ENCODE measurements around the gene SBF2.
A peak's percentile ranks its signal among the peaks of the same experiment; 100 is the strongest.
"Not testable (repeated sequence)": the region's sequence is repeated elsewhere in the genome, so short reads cannot be mapped to it uniquely, and the experiment has no call there.

SBF2 gene

DNA sequence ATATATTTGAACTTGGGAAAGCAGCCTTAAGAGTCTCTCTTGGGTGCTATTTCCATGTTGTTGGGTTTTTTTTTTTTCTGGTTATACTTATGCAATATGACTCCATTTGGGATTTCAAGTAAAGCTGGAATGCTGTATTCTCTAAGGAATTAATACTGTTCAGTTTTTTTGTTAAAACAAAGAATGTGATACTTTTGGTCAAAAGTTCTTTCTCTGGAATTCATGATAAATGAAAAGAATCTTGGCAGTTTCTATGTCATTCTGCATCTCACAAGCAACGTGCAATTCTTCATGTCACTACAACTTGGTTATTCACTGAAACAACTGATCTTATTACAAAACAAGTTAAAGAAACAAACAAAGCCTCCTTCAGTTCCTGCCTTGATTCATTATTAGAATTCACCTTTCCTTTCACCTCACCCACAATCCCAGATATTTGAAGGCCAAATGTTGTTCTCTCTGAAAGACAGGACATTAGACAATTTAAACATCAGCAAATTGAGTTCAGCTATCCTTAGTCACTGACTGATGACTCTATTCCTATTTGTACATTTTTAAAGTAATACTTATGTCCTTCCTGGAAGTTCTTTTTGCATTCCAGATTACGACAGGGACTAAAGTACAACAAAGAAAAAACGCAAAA lies 176.2 kb downstream of the SBF2 start:
- no peak for DNase-seq (ENCODE audit: low read depth, low spot score)

DNA sequence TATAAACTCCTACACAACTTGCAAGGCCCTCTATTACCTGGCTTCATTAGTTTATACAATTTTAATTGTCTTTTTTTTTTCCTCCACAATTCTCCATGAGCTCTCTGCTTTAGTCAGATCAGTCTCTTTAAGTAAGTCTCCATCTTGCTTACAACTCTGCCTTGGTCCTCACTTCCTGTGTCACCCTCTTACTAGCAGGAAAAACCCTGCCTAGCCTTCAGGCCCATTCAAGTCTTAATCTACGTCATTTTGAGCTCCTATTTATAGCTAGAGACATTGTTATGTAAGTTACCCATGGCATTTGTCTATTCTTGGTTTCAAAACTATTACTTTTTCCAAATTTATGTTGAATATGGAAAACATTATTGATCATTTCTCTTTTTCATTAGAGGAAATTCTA lies 177.4 kb downstream of the SBF2 start:
- DNase-seq (ENCODE audit: low read depth, low spot score), result no peak

DNA sequence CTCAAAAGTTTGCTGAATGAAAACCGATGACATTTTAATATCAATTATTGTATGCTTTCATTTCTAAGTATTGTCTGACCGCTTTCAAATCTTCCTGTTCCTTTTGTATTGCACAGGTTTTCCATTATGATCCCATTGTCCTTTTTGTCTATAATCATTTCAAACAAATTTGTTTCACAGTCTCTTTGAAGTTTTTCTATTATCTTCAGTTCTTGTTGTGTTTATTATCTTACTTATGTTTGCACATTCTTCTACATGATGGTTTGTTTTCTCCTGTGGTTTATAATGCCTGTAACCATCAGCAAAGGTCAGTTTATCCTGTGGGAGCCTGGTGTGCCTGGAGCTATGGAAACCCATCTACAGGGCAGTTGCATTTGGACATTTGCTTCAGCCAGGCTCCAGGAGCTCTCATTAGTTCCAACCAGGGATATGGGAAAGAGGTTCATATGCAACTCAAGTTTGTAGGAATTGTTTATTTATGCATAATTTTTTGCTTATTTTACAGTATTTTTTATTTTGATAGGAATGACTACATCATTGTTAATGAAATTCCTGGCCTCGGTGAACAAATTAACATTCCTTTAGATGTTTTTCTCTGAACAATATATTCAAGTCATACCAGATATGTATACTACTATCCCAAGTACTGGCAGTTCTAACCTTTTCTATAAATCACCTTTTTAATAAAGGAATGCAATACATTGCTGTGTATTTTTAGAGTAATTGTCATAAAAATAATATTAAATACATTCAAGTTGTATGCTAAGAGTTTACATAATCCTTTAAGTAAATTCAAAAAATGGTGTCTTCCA lies 179.2 kb downstream of the SBF2 start:
- DNase-seq (ENCODE audit: low read depth, low spot score), result no peak

DNA sequence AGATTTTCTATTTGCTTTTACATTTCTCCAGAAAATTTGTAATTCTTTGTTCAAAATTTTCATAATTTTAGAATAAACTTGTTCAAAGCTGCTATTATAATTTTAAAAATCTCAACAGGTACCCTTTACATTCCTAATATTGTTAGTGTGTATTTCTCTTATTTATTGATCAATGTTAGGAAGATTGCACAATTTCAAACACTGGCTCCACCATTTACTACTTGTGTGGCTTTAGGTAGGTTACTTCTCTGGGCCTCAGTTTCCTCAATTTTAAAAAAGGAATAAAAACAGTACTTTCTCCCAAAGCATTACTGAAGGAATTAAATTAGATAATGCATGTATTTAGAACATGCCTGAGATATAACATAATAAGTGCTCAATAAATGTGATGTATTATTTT lies 180.2 kb downstream of the SBF2 start:
- DNase-seq (ENCODE audit: low read depth, low spot score), result no peak

DNA sequence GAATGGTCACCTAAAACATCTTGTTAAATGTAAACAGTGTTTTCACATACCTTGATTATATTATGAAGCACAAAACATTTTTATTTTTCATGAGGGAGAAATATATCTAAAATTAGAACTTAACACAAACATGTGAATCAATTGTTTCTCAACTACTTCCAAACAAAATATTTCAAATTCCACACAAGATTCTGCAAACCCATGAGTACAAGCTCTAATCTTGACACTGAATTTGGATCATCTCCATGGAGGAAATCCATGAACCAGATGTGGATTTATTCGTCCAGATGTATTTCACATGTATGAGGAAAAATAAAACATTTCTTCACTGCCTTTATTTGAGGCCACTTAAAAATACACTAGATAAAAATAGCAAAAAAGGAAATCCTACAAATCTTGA lies 184.2 kb downstream of the SBF2 start:
- DNase-seq (ENCODE audit: low read depth, low spot score), result no peak

DNA sequence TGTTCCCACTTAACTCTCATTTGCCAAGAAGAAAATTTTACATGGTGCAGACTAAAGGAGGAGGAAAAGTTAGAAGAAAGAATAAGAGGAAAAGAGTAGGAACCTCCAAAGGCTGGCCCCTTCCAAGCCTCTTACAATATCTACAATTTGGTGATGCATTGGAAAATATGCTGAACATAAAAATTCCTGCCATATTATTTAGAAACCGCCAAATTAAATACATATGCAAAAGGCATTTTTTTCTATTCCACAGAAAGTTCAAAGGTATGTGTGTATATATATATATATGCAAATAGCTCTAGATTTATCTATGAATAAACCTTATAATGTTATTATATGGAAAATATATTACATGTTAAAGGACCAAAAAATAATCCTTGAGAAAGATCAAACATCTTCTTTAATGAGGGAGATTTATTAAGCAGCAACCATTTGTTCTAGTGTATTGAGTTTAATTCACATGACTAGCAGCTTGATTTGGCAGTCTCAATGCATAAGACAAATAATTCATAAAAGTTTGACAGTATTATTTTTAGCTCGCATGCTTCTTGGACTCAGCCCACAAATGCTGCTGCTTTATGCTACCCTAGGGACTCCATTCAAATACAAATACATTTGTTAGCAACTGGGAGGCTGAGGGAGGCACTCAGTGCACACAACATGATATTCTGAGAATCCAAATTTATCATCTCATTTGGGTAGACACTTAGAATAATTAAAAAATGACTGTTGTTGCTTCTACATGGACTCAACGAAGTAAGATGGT lies 184.9 kb downstream of the SBF2 start:
- DNase-seq (ENCODE audit: low read depth, low spot score), result no peak

DNA sequence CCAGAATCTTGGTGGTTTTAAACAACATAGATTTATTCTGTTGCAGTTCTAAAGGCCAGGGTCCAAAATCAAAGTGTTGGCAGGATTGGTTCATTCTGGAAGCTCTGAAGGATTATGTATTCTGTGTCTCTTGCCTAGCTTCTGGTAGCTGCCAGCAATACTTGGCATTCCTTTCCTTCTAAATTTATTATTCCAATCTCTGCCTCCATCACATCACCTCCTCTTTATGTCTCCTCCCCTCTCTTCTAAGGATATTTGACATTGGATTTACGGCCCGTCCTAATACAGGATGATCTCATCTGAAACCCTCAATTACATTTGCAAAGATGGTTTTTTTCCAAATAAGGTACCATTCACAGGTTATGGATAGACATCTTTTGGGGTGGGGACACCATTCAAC lies 186.5 kb downstream of the SBF2 start:
- no peak for DNase-seq (ENCODE audit: low read depth, low spot score)

DNA sequence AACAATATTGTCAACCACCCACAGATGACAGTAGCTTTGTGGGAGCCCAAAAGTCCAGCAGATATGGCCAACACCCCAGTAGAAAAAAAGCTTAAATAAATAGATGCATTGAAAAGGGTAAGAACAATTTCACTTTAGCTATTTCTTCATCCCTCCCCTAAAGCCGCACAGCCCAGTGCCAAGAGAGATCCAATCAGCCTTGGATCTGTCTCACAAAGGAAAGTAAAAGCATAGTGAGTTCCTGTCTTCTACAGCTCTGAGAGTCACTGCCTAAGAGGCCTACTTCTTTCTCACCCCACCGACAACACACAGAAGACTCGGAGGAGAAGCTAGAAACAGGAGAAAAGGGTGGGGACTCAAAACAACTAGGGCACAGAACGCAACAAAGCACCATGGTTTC lies 196.4 kb downstream of the SBF2 start:
- DNase-seq (ENCODE audit: low read depth, low spot score), result no peak

DNA sequence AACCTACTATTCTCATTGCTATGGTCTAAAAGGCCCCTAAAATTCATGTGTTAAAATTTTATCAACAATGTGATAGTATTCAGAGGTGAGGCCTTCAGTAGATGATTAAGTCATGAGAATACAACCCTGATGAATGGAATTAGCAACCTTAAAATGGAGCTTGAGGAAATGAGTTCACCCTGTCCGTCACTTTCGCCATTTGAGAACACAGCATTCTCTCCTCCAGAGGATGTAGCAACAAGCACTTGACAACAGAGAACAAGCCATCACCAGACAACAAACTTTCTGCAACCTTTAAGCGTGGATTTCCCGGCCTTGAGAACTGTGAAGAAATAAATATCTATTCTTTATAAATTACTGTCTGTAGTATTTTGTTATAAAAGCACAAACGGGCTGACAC lies 197.0 kb downstream of the SBF2 start:
- no peak for DNase-seq (ENCODE audit: low read depth, low spot score)

DNA sequence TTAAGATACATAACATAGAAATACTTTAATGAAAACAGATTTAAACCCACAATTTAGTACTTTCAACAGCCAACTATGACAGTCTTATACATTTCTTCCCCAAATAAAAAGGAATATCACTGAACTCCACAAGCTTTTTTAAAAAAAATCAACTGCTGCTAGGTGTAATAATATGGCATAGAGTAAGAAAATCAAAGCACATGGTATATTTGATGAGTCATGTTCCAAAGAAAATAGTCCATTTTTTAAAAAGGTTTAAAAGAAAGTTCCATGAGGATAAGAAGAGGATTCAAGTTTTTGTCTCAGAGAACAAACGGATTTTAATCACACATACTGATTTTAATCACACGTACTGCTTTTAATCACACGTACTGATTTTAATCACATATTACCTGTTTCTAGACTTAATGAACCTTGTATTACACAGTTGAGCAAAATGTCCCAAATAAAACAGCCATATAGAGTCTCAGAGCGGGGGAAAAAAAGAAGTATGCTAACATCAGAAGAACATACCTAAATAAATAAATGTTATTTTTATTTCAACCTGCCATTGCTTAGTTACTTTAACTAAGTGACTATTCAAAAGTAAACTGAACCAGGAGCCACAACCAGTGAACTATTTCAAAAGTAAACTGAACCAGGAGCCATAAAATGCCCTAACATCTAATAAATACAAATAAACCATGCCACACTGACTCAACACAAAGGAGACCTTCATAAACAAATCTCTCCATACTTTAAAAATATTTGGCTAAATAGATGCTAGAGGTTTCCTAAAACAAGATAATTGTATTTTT lies 198.4 kb downstream of the SBF2 start:
- DNase-seq (ENCODE audit: low read depth, low spot score), result no peak

DNA sequence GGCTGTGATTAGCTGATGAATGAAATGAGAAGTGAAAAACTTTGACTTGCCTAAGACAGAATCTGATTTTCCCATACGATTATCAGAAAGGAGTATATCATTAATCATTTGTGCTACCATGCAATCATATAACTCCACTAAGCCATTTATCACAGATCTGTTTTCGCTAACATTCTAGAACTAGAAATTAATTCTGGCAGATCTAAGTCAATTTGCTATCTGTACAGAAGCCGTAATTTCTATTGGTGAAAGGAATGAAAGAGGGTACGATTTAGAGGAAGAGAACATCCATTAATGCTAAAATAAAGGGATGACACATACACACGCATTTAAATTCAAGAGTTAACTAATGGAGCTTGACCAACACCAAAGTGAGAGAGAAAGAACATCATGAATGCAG lies 201.6 kb downstream of the SBF2 start:
- DNase-seq (ENCODE audit: low read depth, low spot score), result no peak

DNA sequence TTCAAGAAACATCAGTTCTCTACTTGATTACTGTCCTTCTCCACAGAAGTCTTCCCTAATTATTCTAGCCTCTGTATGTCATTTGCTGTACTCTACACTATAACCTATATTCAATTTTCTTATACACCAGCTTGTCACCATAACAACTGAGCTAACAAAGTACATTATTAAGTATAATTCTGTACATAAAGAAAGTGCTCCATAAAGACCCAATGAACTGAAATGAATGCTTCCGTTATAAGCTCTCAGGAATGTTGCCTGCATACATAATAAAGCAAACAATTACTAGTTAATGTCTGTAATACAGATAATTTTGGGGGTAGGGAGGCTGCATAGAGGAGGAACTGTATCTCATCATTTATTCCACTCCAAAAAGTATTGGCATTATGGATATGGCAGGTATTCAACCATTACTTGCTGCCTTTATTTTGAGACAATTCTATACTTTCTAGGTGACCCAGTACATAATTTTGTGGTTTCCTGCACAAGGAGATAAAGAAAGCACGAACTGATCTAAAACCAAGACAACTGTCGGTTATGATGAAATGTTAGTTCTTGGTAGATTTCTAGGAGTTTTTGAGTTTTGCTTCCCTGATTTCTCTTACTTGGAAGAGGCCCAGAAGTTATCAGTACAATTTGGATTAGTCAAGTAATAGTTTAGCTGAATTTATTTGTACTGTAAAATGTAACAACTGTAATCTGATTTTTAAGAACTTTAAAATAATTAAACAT lies 202.5 kb downstream of the SBF2 start:
- DNase-seq (ENCODE audit: low read depth, low spot score), result no peak

DNA sequence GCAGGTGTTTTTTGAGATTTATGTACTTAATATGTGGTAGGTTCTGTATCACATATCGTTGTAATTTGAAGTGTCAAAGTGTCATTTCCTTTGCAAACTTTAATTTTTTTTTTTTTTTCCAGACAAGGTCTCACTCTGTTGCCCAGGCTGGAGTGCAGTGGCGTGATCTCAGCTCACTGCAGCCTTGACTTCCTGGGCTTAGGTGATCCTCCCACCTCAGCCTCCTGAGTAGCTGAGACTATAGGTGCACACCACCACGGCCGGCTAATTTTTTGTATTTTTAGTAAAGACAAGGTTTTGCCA lies 206.1 kb downstream of the SBF2 start:
- DNase-seq (ENCODE audit: low read depth, low spot score), result not testable (repeated sequence)

DNA sequence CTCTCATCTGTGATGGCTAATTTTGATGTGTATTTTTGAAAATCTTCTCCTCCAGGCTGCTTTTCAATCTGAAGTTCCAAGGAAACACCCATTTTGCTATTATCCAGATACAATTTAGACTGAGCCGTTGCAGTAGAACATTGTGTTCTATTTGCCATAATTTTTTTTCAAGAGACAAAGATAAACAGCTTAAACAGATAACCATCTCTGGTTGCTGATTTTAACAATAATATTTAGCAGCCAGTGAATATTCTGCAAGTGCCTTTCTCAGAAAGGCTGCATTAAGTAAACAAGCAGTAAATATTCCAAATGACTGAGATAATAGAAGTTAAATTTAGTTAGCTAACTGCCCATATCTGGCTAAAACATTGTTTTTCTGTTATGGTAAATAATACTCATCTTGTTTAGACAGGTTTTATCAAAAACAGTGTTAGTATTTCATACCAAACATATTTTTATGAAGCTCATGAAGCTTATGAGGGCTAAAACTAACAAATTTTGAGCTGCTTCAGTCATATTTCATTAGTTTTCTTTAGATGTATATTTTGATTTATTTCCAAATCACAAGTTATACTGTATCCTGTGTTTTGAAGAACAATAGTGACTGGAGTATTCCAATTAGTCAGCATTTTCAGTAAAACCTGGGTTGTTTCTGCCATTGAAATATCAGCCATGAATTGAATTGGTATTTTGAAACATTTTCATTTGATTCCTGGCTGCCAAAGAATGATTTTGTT lies 206.7 kb downstream of the SBF2 start:
- no peak for DNase-seq (ENCODE audit: low read depth, low spot score)

DNA sequence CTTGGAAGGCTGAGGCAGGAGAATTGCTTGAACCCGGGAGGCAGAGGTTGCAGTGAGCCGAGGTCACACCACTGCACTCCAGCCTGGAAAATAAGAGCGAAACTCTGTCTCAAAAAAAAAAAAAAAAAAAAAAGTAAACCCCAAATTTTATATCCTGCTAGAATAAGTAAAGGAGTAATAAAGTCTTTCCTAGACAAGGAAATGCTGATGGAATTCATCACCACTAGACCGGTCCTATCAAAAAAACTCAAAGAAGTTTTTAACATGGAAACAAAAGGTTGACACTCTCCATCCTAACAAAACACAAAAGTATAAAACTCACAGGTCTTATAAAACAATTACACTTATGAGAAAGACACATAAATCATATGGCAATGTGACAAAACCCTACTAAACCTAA lies 213.9 kb downstream of the SBF2 start:
- DNase-seq (ENCODE audit: low read depth, low spot score), result no peak

DNA sequence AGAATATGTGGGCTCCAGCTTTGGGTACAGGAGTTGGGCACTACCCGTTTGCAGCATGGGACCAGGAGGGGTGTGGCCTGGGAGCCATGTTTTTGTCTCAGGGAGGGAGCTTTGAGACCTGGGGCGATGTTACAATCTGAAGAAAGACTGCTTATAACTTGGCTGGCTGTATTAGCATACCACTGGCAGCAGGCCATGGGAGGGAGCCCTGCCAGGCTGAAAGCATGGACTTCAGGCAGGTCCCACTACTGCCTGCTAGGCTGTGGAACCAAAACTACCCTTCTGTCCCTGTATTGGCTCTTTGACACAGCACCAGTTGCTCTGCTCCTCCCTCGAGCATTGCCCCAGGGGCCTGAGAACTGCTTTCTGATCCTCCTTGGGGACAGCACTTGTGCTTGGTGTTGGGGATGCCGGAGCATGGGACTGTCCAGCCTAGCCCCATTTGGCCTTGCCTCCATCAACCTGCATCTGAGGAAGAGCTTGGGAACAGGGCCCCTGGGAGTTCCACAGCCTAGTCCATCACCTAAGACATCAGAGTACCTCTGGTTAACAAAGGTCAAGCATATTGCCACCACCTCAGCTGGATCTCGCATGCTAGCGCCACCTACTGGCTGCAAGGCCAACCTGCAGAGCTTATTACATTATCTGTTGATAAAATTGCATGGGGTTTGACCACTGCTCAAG lies 217.4 kb downstream of the SBF2 start:
- DNase-seq (ENCODE audit: low read depth, low spot score), result no peak

DNA sequence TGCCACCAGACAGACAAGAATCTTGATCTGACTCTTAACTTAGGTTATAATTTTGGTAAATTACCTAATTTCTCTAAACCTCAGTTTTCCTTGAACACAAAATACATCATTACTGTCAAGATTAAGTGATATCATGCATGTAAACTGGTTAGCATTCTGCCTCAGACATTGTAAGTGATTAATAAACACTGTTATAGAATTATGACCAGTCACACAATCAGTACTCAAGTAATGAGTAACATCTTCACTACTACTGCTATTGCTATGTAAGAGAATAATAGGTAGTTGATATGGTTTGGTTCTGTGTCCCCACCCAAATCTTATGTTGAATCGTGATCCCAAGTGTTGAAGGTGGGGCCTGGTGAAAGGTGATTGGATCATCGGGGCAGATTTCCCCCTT lies 218.9 kb downstream of the SBF2 start:
- DNase-seq (ENCODE audit: low read depth, low spot score), result no peak

DNA sequence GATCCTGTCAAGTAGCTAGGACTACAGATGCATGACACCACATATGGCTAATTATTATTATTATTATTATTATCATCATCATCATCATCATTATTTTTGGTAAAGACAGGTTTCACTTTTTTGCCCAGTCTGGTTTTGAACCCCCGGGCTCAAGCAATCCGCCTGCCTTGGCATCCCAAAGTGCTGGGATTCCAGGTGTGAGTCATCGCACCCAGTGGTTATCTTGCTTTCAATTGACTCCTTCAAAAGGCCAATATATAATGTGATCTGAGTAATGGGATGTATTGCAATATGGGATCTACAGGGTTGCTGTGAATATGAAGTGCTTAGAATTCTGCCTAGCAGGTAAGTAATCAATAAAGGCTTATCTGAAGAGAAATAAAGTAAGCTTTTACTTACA lies 221.2 kb downstream of the SBF2 start:
- no peak for DNase-seq (ENCODE audit: low read depth, low spot score)

DNA sequence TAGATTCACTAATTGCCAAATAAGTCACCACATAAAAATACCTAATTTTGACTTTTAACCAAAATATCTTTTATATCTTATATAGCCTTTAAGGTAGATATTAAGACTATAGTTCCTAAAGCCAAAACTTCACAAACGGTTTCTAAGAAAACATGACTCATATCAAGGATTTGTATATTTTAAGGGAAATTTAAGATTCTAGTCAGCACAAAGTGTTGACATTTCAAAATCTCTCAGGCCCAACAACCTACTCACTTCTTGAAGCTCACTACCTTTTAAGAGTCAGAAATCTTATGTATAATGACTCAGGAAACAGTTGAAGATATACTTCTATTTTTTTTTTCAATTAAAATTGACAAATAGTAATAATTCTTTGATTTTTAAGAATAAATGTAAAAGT lies 221.9 kb downstream of the SBF2 start:
- peak; percentile 32 for DNase-seq (ENCODE audit: low read depth, low spot score)

DNA sequence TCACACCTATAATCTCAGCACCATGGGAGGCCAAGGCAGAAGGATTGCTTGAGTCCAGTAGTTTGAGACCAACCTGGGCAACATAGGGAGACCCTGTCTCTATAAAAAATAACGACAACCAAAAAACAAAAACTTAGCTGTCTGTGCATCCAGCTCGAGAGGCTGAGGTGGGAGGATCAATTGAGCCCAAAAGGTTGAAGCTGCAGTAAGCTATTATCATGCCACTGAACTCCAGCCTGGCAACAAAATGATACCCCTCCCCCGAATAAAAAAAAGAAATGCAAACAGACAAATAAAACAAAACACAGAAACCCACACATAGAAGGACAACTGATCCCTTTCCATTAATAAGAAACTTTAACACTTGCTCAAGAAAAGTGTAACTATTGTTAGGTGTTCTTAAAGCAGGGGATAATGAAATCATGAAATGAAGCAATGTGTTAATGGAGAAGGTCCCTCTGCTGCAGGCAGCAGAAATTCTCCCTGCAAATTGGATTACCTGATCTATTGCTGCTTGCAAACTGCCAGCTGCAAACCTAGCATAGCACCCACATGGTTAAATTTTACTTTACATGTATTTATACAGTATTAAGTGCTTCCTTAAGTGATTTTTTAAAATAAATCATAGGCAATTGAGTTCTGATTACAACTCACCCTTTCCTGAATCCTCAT lies 226.3 kb downstream of the SBF2 start:
- no peak for DNase-seq (ENCODE audit: low read depth, low spot score)

Measured in brain pericyte (primary cell).